ENCODE results near the gene TGM1.
"Not testable (repeated sequence)": the region's sequence is repeated elsewhere in the genome, so short reads cannot be mapped to it uniquely, and the experiment has no call there.

Gene TGM1

DNA sequence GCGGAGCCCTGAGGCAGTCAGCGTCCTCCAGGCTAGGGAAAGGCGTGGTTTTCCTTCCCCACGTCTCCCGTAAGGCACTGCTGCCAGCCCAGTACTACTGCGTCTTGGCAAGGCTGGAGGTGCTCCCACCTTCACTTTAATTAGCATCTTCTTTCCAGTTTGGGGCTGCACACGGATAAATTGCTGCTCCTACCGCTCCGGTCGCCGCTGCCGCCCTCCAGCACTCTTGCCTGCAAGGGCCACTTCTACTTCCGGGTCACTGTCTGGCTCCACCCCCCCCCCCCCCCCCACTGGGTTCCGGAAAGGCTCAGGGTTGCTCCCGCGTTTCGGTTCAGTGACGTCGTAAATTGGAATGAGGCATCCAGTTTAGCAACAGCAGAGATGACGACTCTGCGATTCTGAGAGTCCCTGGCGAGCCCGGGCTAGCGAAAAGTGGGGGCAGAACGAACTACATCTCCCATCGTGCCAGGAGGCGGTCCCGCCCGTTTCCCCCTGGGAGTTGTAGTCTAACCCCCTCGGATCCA lies 30.8 kb downstream of the TGM1 start, which contains the start of gene NEDD8:
Gene NEDD8 (minus strand): TSS at position 247 of the 524 bp plus-strand sequence. CDS start 100 bp downstream, at position 147.
- DNase-seq, result peak; percentile 82

DNA sequence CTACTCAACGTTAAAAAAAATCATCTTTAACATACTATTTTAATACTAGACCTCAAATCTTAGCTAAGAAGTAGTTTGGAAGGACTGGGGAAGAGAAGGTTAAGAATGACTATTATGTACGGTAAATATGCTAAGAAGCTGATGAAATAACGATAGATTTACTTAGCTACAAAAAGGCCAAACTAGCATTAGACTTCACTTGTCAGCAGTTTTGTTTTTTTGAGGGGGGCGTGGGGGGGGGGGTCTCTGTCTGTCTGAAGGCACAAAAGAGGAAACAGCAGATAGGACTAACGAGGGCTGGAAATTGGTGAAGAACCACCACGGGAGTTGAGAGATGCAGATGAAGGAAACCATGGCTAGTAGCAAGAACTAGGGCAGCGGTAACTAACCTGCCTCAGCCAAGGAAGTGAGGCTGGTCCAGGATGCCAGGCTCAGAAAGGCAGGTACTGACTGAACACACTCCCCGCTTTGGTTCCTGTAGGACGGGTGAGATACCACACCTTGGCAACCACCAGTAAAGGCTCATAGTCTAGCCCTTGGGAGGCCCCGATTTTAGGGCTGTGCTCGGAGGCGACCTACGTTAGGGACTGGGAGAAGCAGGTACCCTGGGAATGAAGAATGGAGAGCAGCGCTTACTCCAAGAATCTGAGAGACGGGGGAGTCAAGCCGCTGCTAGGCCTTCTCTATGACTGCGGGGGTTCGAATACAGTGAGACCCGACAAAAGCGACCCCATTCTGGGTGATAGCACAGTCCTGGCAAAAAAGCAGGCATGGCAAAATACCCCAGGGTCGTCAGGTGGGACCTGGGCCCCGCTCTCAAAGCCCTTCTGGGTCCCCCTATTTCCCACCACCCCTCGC lies 31.5 kb downstream of the TGM1 start:
- DNase-seq, result no peak

DNA sequence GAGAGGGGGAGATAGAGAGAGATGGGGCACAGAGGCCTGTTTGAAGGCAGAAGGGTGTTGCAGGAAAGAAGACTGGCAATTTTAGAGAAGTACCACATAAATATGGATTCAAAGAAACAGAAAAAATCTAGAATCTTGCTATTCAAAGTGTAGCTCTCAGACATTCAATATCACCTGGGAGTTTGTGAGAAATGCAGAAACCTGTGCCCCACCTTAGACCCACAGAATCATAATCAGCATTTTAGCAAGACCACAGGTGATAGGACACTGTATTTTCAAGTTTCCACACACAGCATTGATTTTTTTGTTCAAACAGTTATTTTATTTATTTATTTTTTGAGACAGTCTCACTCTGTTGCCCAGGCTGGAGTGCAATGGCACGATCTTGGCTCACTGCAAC lies 34.1 kb downstream of the TGM1 start:
- no peak for DNase-seq

DNA sequence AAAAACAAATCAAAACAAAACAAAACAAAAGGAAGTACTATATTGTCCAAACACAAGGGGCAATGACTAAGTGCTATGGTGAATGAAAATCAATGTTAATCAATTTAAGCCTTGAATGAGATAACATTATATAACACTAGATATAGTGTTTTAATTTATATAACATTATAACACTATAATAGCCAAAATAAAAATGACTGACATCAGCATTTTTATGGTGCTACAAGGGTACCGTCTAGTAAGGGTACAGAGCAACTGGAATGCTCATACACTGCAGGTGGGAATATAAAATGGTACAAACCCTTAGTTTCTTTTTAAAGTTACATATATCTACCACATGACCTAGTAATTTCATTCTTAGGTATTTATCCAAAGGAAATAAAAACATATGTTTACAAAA lies 36.5 kb downstream of the TGM1 start:
- no peak for DNase-seq

DNA sequence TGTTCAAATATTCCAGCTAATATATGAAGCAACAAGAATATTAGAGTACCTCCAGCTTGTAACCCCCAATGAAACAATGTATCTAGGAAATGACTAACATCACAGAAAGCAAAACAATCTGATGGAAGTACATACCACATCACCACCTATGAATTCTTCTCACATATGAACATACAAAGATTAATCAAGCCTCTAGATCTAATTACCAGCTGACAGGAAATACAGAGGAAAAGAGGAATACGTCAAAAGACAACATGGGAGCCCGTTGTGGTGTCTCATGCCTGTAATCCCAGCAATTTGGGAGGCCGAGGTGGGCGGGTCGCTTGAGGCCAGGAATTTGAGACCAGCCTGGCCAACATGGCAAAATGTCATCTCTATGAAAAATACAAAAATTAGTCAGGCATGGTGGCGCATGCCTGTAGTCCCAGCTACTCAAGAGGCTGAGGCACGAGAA lies 38.3 kb downstream of the TGM1 start:
- DNase-seq, result no peak

DNA sequence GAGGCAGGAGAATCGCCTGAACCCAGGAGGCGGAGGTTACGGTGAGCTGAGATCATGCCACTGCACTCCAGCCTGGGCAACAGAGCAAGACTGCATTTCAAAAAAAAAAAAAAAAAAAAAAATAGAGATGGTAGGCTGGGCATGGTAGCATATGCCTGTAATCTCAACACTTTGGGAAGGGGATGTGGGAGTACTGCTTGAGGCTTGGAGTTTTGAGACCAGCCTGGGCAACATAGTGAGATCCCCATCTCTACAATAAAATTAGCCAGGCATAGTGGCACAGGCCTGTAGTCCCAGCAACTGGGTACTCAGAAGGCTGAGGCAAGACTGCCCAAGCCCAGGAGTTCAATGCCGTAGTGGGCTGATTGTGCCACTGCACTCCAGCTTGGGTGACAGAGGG lies 40.0 kb downstream of the TGM1 start:
- not testable (repeated sequence) for DNase-seq

DNA sequence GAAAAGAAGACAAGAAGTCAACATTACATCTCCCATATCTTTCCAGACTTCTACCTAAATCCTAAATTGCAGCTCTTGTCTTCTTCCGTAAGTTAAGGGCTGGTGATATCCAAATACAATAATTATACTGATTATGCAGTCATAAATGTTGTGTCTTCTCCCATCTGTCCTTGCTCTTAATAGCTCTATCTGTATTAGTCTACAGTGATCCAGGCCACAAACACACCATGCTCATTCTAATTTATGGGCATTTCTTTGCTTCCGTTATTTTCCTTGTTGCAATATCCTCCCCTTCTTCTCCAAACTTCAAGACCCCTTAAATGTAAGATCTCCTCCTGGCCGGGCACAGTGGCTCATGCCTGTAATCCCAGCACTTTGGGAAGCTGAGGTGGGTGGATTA lies 43.5 kb downstream of the TGM1 start:
- DNase-seq, result no peak

DNA sequence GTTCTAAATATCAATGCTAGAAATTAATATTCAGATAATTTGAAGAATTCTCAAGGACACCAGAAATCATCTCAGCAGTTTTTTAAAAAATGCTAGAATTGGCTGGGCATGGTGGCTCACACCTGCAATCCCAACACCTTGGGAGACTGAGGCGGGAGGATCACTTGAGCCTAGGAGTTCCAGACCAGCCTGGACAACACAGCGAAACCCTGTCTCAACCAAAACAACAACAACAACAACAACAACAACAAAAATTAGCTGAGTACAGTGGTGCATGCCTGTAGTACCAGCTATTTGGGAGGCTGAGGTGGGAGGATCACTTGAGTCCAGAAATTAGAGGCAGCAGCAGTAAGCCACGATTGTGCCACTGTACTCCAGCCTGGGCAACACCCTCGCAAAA lies 43.9 kb downstream of the TGM1 start:
- DNase-seq, result no peak

DNA sequence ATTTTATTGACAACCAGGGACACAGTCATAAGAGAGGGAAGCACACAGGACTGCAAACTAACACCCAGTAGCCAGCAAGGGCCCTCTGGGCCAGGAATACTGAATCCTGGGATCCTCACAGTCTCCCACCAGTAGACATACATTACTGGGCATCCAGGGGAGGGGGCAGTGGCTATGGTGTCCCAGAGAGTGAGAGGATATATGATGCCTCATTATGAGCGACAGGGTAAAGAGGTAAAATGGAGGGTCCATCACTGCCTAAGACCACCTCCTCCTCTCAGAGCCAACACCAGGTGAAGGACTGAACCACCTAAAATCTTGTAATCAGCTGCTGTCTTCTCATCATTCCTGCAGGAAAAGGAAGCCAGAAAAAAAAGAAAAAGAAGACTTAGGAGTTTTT lies 46.1 kb downstream of the TGM1 start:
- DNase-seq, result not testable (repeated sequence)

DNA sequence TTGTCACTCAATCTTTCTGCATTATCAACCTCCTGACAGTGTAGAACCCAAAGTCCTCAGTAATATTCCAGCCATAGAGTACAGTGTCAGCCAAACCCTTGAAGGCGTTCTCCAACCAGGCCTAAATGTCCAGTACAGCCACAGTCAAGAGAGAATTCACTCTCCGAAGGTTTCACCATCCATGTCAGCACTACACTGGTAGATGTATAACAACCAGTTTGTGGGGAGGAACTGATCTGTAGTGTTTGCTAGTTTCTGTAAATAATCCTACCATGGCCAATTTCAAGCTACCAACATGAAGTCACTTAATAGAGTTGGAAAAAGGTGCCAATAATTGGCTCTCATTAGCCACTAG lies 46.7 kb downstream of the TGM1 start:
- no peak for DNase-seq

DNA sequence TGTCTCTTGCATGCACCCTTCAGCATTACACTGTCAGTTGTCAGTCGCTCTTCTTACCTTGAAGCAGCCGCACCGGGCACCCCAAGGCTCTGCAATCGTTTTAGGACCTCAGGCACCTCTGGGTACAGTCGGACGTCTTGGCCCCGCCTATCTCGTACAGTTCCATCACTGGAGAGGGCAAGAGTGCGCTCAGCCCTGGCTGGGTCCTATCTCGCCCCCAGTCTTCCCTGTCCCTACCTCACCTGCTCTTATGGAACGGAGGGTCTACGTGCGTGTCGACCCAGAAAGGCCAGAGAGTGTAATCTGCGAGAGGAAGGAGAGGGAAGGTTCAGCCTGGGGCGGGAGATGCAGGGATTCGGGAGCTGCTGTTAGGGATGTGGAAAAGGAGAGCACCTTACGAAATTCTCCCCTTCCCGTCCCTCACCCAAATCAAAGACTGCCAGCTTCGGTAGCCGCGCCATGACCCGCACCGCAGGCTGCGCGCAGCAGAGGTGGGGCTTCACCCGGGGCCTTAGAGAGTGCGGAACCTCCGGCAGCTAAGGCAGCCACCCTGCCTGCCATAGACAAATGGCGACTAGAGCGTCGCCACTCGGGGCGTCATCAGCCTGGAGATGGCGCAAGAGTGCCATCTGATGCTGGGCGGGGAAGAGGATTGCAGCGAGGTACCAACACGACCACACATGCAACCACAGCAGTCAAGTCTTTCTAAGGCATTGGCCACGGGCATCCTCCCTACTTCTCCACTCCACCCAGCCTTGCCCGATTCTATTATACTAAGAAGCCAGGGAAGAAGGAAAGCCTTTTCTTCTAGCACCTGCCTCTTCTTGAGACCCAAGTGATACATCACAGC lies 47.3 kb downstream of the TGM1 start, which contains the start of gene MDP1:
Gene MDP1 (minus strand): TSS at position 572 of the 850 bp plus-strand sequence. CDS start 111 bp downstream, at position 461.
- DNase-seq, result peak; percentile 82

DNA sequence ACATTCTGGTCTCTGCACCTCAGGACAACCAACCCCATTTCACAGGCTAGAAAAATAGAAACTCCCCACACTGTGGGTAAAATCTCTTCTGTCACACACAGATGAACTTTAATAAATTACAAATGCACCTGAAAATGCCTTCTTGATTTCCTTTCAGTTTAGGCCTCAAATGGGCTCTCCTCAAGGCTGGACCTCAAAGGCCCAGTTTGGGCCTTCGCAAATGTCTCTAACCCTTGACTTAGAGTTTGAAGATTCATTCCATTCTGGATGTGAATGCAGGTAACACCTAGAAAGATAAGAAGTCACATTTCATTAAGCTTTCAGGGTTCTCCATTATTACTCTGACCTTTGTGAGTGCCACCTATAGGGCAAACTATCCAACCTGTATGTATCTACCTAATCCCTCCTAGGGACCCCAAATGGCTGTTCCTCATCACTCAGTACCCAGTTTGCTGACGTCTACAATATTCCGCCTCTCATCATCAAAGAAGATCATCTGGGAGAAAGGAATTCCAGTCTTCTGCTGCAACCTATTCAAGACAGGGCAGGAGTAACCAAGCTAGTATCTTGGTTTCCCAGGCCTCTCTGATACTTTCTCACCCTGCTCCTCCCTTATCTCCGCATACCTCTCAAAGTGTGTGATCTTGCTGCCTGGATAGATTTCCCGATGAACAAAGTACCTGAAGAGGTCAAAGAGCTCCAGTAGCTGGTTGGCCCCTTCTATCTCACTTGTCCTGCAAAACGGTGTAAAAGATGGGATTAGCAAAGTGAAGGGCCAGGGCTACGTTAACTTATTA lies 48.9 kb downstream of the TGM1 start:
- DNase-seq, result no peak

DNA sequence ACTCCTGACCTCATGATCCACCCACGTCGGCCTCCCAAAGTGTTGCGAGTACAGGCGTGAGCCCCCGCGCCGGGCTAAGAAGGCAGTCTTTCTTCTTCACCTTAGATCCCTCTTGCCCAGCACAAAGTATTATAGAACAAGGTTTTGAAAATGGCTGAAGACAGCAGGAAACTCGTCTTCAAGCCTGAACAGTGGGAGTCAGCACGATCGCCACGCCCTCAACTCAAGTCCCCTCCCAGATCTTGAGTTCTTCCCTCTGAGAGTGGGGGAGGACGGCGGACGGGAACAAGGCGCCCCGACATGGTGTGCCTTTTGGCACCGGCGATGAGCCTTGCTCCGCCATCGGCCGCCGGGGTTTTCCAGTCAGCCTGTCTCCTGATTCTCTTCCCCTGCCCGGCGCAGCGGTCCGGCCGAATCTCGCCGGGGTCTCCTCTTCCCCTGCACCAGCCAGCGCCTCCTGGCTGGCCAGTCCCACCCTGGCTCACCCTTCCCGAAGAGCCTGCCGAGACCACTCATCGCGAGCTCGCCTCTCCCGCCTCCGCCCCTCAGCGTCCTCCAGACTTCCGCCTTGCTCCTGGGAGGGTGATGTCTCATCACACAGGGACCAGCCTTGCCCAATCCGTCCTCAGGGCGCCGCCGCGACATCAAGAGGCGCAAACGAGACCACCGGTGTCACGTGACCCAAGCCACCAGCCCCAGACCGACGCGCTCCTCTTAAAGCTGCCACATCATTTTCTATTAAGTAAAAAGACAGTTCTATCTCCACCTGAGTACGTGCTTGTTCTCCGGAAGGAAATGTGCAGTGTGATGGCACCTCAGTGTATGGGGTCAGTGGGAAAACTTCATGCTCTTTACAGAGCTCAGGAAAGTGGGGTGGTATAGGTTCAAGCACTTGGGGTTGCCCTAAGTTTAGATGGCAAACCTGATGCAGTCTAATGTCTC lies 49.8 kb downstream of the TGM1 start, which contains the start of gene CHMP4A:
Gene CHMP4A (minus strand): TSS at position 565 of the 942 bp plus-strand sequence. CDS start 49 bp downstream, at position 516.
- DNase-seq, result peak; percentile 96

DNA sequence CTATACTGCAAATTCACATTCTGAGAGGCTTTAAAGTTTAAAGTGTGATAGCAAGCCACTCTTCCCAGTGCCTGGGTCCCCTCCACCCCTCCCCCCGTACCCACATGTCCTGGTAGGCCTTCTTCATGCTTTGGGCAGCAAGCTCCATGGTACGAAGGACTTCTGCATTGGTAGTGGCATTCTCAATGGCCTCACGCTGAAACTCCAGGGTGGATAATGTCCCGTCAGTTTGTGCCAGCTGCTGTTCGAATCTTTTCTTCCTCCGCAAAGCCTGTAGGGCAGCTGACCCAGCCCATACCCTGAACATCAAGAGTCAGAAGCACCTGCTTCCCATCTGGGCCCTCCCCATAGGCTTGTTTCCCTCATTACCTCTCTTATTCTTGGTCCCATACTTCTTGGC lies 51.7 kb downstream of the TGM1 start:
- no peak for DNase-seq

DNA sequence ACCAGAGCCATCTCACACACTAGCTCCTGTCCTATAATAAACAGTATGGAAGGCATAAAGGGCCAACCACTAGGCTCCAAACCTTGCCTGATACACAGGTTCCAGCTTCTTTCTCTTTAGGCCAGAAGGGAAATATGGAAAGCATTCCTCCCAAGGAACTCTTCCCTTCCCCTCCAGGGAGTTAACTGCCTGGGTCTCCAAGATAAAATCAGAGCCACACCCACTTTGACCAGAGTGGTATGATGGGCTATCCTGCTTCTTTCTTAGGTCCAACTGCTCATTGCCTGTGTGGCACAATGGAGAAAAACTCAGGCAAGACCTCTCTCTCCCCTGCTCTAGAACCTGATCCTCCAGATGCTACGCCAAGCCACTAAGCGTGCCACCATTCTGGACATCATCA lies 55.4 kb downstream of the TGM1 start:
- no peak for DNase-seq

DNA sequence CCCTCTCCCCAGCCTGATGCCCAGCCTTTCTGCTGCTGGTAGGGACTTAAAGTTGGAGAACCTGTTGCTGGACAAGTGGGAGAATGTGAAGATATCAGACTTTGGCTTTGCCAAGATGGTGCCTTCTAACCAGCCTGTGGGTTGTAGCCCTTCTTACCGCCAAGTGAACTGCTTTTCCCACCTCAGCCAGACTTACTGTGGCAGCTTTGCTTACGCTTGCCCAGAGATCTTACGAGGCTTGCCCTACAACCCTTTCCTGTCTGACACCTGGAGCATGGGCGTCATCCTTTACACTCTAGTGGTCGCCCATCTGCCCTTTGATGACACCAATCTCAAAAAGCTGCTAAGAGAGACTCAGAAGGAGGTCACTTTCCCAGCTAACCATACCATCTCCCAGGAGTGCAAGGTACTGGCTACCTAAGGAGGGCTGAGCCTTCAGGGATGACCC lies 55.8 kb downstream of the TGM1 start:
- DNase-seq, result no peak

DNA sequence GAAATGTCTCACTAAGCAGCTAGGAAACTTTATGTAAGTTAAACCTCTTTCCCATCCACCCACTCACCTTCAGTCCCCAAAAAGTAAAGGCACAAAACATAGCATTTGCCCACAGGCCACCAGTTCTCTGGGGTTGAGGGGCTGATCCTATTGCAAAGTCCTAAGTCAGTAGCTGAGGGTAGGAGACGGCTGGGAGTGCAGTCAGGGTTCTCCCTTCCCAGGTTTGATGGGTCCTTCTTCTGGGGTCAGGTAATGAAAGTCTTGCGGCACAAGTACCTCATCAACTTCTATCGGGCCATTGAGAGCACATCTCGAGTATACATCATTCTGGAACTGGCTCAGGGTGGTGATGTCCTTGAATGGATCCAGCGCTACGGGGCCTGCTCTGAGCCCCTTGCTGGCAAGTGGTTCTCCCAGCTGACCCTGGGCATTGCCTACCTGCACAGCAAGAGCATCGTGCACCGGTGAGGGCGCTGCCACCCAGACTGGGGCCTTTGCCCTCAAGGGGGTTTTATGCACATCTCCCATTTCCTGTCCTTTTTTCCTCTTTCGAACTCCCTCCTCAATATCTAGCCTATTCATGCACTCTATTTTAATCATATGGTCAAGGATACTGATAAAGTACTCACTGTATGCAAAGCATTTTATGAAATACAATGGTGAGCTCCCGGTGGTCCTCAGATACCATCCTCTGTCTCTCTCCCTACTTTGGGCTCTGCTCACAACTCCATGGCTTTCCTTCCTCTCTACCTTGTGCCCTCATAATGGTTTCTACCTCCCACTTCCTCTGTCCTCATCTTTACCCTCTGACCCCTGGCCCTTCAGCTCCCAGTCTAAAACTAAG lies 56.5 kb downstream of the TGM1 start:
- DNase-seq, result no peak

DNA sequence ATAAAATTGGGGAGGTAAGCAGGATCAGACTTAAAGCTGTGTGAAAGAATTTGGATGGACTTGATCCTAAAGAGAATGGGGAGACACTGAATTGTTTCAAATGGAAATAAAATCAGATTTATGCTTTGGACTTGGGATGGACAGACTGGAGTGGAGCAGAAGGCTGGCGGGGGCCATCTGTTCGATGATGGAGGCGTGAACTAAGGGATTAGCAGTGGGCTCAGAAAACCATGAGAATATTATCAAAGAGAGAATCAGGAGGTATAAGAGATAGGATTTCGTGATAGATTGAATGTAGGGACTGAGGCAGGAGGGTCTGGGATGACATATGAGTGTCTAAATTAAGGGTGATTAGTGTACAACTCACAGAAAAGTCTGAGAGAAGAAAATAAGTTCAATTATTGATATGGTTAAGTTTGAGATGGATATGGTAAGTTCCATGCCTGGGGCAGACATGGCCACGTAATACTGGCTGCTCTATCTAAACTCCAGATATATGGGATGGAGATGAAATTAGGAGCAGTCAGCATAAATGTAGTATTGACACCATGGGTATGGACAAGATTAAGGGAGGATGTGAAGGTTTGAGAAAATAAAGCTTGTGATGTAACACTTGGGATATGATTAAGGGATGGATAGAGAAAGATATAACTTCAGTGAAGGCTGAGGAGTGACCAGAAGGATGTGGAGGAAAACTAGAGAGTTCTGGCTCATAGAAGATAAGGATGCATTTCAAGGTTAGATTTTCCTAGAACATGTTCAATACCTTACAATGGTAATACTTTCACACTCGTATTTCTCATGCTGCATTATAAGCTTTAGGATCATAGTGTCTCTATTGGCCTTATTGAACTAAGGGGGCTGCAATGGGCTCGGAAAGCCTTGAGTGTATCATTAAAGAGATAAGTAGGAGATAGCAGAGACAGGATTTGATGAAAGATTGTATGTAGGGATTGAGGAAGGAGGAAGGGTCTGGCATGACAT lies 58.5 kb downstream of the TGM1 start:
- DNase-seq, result no peak
